Skin epidermis (tissue), 12 donors: ENCODE results near the gene SPACA7.

Source experiments
- H3K27ac ChIP-seq, 21 experiments: fragments of 200-600 bp; sonication (generic) in 11 of 21; one replicate each; pipeline ENCODE4 v1.5.0; 2020; ENCODE audit warnings: mild to moderate bottlenecking in 3 of 21, inconsistent platforms in 2 of 21, moderate library complexity in 2 of 21
- H3K4me3 ChIP-seq, 7 experiments: fragments of 200-600 bp; sonication (generic) in 2 of 7; one replicate each; pipeline ENCODE4 v1.5.0; 2020; ENCODE audit warnings: inconsistent platforms in 2 of 7, mild to moderate bottlenecking in 2 of 7, moderate library complexity in 1 of 7

SPACA7 gene

GRCh38 chr13:112376050-112376681 is at the start of gene SPACA7:
Gene SPACA7 (plus strand): TSS chr13:112376355. CDS start chr13:112376386, 31 bp downstream.
- H3K4me3 ChIP-seq: no peak within 1 kb of the TSS
- H3K27ac ChIP-seq: no peak within 1 kb of the TSS

- H3K4me3 ChIP-seq: no peak overlapping the region
- no peak overlapping the region for H3K27ac ChIP-seq
Measured at GRCh38 chr13:112326821-112327370, 49.3 kb upstream of the SPACA7 start.

- Histone ChIP-seq H3K27ac (no peak overlapping the region), H3K4me3 (no peak overlapping the region)
Measured at GRCh38 chr13:112328936-112329335, 47.2 kb upstream of the SPACA7 start.

GRCh38 chr13:112329376-112329775 is 46.8 kb upstream of the SPACA7 start:
- Histone ChIP-seq H3K27ac (no peak overlapping the region), H3K4me3 (no peak overlapping the region)

- Histone ChIP-seq H3K4me3 (no peak overlapping the region), H3K27ac (no peak overlapping the region)
Measured at GRCh38 chr13:112330066-112330465, 46.1 kb upstream of the SPACA7 start.

- Histone ChIP-seq H3K27ac (no peak overlapping the region), H3K4me3 (no peak overlapping the region)
Measured at GRCh38 chr13:112330479-112331381, 45.4 kb upstream of the SPACA7 start.

- no peak overlapping the region for H3K27ac ChIP-seq
- no peak overlapping the region for H3K4me3 ChIP-seq
Measured at GRCh38 chr13:112331675-112332074, 44.5 kb upstream of the SPACA7 start.

GRCh38 chr13:112332727-112333126 is 43.4 kb upstream of the SPACA7 start:
- Histone ChIP-seq H3K4me3 (no peak overlapping the region), H3K27ac (no peak overlapping the region)

GRCh38 chr13:112333756-112334543 is 42.2 kb upstream of the SPACA7 start:
- no peak overlapping the region for H3K27ac ChIP-seq
- H3K4me3 ChIP-seq: no peak overlapping the region

- Histone ChIP-seq H3K27ac (no peak overlapping the region), H3K4me3 (no peak overlapping the region)
Measured at GRCh38 chr13:112335135-112335534, 41.0 kb upstream of the SPACA7 start.

- no peak overlapping the region for H3K27ac ChIP-seq
- H3K4me3 ChIP-seq: no peak overlapping the region
Measured at GRCh38 chr13:112341446-112341845, 34.7 kb upstream of the SPACA7 start.

GRCh38 chr13:112341976-112342735 is 34.0 kb upstream of the SPACA7 start:
- no peak overlapping the region for H3K4me3 ChIP-seq

GRCh38 chr13:112342841-112343361 is 33.3 kb upstream of the SPACA7 start:
- Histone ChIP-seq H3K4me3 (no peak overlapping the region), H3K27ac (no peak overlapping the region)

More at GRCh38 chr13:112341976-112342735, 34.0 kb upstream of the SPACA7 start:
- H3K27ac ChIP-seq: no peak overlapping the region

GRCh38 chr13:112343591-112343990 is 32.6 kb upstream of the SPACA7 start:
- H3K4me3 ChIP-seq: no peak overlapping the region

GRCh38 chr13:112345826-112346172 is 30.4 kb upstream of the SPACA7 start:
- Histone ChIP-seq H3K27ac (no peak overlapping the region), H3K4me3 (no peak overlapping the region)

More at GRCh38 chr13:112343591-112343990, 32.6 kb upstream of the SPACA7 start:
- H3K27ac ChIP-seq: no peak overlapping the region

GRCh38 chr13:112346173-112346898 is 29.8 kb upstream of the SPACA7 start:
- no peak overlapping the region for H3K4me3 ChIP-seq
- H3K27ac ChIP-seq: no peak overlapping the region

GRCh38 chr13:112346899-112347229 is 29.3 kb upstream of the SPACA7 start:
- no peak overlapping the region for H3K4me3 ChIP-seq
- no peak overlapping the region for H3K27ac ChIP-seq

GRCh38 chr13:112347986-112348385 is 28.2 kb upstream of the SPACA7 start:
- H3K27ac ChIP-seq: no peak overlapping the region
- no peak overlapping the region for H3K4me3 ChIP-seq
